GM19438 (cell line): Measurements from ENCODE around the gene NAGA.
"Not testable (repeated sequence)": the region's sequence is repeated elsewhere in the genome, so short reads cannot be mapped to it uniquely, and the experiment has no call there.

ENCODE experiments used
- ATAC-seq: cut with Tn5 transposase; IDR thresholded peaks from one replicate; pipeline ENCODE4 v1.9.1; 2021; ENCODE audit warnings: low read depth; ENCODE audit not compliant: unreplicated experiment

Gene NAGA

DNA sequence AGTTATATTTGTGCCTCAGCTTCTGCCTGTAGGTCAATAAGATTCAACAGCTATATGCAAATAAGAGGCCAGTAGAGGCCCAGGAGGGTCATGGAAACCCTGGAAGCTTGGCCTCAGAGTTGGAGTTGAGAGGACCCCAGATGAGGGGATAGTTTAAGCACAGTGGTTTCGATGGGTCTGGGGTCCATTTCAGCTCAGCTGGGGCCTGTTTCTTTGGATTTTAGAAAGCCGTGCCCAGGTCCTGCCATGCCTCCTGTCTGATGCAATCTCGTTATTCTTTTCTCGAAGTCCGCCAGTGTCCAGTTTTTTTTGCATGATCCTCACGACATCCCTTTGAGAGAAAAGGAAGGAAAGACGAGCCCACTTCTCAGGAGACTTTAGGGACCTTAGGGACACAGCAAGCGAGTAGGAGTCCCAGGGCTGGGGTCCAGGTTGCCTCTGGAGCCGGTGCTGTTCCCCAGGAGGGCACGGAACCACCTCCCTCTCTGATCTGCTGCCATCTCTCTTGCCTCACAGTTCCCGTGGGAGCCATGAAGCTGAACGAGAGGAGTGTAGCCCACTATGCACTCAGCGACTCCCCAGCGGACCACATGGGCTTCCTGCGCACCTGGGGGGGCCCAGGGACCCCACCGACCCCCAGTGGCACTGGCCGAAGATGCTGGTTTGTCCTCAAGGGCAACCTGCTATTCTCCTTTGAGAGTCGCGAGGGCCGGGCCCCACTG is 6.3 kb upstream of the NAGA start:
- ATAC-seq: no peak

DNA sequence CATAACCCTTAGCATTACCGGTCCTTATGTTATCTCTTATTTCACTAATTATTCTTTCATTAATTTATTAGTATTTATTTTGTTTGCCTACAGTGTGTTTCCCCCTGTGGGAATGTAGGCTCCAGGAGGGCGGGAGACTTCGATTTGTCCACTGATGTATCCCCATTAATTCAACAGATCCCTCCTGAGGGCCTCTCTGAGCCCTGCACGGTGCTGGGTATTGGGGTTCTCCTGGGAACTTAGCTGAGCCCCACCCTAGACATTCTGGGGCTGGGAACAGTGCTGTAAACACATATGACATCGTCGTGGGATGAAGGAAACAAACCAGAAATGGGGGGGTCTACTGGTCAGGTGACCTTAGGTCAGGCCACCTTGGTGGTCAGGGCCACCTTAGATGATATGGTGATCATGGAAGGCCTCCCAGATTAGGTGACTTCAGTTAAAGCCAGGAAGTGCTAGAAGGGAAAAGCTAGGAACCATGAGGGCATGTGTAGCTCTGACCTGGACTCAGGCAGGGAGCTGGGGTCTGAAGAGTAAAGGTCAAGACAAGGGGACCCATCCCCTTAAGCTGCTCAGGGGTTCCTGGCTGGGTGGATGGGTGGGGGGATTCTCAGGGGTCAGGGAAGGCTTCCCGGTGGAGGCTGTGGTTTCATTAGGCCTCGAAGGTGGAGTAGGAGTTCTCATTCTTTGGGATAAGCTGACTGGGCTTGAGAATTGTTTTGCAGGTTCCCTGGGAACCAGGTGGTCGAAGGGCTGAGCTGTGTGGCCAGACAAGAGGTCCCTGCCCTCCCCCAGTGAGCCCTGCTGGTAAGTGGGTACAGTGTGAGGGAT is 4.4 kb upstream of the NAGA start:
- no peak for ATAC-seq

DNA sequence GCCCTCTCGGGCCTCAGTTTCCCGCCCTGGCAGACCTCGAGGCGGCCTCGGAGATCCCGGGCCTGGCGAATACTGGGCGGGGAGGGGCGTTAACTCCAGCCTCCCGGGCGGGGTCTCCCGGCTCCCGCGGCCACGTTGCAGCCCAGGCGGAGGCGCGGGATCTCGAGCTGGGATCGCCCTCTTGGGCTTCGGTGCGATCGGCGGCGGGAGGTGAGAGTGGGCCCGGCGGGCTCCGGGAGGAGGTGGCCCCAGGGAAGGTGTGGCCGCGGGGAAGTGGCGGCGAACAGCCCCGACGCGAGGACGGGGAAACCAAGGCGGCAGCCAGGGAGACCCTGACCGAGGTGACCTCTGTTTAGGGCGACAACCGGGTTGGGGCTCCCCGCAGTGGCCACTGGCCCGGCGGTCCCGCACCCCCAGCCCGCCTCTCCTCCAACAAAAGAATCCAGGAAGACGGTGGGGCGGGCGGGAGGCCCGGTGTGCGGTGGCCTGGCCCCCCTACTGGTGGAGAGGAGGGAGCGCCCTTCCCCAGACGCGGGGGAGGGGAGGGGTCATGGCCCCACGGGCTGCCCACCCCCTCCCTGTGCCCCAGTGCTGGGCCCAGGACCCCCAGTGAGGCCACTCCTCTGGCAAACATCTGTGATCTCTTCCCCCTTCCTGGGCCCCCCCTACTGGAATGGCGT is 3.7 kb upstream of the NAGA start, which contains the start of gene PHETA2:
Gene PHETA2 (plus strand): TSS at position 117 of the 680 bp plus-strand sequence. CDS start 3,046 bp downstream, outside the sequence.
- no peak for ATAC-seq

DNA sequence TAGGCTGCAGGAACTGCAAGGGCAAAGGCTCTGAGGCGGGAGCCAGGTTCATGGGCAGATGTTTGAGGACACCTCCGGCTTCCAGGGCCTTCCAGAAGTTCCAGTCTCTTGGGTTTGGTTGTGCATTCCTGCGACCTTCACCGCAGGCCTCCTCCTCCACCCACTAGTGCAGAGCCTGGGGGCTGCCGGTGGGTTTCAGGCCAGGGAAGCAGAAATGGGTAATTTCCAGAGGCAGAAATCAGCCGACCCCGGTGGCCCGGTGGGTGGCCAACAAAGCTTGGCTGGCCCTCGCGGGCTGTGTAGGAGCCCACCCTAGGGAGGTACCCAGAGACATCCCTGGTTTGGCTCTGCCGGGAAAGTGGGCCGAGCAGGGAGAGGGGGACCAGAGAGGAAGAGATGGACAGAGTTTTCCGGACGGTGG is 3.0 kb upstream of the NAGA start:
- no peak for ATAC-seq

DNA sequence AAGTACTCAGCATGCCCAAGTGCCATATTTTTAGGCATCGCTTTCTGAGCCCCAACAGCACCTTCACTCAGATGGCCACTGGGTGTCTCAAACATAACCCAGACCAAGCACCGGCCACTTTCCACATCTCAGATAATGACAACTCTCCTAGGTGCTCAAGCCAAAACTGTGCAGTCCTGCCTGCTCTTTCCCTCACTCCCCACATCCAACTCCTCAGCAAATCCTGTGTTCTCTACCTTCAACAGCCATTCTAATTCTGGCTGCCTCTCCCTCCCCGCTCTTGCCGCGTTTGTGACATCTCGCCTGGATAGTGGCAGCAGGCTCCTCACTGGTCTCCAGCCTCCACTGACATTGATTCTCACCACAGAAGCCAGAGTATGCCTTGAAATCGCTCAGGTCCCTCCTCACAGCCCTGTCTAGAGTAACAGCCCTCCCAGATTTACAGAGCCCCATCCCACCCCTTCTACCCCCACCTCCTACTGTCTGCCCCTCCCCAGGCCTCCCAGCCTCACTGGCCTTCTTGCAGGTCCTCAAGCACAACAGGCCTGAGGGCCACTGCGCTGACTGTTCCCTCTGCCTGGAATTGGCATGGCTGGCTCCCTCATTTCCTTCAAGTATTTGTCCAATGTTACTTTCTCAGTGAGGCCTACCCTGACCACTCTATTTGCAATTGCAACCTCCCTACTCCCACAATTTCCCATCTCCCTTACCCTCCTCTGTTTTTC is 2.2 kb upstream of the NAGA start:
- no peak for ATAC-seq

DNA sequence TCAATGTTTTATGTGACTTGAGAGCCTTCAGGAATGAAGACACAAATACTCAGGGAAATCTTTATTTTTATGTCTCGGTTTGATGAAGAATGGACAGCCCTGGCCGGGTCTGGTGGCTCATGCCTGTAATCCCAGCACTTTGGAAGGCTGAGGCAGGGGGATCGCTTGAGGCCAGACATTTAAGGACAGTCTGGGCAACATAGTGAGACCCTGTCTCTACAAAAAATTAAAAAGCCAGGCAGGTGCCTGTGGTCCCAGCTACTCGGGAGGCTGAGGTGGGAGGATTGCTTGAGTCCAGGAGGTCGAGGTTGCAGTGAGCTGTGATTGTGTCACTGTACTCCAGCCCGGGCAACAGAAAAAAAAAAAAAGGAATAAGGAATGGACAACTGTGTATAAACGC is 896 bp upstream of the NAGA start:
- not testable (repeated sequence) for ATAC-seq

DNA sequence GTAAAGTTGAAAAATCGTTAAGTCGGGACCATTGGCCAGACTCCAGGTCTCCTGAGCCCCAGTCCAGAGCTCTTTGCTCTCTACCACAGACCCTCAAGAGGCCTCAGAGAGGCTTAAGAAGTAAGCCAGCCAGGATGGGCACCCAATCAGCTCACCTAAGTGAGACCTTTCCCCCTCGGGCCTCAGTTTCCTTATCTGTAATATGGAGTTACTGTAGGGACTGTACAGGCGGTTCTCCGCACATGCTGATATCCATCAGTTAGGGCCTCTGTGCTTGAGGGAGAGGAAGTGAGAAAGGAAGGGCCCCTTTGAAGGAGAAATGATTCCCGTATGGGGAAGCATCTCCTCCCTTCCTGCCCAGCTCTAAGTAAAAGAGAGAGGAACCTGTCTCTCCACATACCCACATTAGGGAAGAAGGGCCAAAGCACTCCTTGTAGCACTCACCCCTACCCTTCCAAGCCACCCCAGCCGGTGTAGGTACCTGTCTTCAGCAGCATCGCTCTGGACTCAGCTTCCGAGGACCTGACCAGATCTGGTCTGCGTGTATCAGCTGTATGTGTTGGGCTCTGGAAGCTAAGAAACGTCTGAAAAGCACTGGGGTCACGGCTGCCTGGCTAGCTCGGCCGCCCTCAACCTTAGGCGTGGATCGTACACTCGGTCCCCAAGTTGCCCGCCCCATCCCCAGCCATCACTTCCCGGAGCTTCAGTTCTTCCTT is 653 bp downstream of the NAGA start:
- peak; percentile 14 for ATAC-seq

DNA sequence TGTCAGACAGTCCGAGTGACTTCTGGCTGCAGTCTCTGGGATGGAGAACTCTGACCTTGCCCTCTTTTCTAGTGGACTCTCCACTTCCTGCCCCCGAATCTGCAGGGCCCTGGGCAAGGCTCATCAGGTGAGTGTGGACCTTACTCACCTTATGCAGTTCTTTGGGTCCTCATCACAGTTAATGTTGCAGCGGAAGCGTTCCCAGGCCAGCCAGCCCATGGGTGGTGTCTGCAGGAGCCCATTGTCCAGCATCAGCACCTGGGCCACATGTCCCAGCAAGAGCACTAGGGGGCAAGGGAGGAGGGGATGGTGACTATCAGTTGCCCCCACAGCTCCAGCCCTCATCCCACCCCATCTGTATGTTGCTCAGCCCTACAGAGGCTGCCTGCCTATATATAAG is 2.3 kb downstream of the NAGA start:
- no peak for ATAC-seq

DNA sequence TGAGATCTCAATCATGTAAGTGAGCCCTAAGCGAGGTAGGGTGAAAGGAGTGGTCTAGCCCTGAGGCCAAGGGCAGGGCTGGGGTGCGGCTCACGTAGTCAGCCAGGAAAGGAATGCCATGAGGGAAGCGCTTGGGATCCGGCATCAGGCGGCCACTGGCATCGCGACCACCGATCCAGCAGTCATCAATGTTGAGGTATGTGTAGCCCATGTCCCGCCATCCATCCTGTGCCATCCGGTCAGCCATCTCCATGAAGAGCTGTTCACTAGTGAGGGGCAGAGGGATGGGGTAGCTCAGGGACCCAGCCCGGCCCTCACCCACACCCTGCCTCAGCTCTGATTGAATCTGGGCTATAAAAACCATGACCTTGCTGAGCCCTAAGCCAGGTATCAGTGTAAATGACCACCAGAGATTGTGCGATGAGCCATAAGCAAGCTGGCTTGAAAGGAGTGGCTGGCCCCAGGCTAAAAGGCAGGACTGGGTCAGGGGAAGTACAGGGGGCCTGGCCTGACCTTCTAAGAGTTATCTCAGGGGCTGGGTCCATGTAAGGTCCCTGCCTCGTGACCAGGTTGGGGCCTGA is 2.9 kb downstream of the NAGA start:
- ATAC-seq: no peak

DNA sequence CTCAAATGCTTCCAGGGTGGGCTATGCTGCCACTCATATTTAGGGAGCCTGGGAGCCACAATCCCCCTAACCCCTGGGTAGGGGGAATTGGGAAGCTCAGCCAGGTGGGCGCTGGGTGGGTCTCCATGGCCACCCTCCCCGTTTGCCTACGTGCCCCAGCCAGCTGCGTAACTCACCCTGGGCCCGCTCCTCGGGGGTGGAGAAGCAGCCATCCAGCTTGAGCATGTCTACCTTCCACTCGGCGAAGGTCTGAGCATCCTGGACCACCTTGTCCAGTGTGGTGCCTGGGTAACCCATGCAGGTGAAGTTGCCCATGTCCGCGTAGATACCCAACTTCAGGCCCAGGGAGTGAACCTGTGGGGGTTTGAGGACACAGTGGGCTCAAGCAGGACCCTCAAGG is 3.7 kb downstream of the NAGA start:
- no peak for ATAC-seq

DNA sequence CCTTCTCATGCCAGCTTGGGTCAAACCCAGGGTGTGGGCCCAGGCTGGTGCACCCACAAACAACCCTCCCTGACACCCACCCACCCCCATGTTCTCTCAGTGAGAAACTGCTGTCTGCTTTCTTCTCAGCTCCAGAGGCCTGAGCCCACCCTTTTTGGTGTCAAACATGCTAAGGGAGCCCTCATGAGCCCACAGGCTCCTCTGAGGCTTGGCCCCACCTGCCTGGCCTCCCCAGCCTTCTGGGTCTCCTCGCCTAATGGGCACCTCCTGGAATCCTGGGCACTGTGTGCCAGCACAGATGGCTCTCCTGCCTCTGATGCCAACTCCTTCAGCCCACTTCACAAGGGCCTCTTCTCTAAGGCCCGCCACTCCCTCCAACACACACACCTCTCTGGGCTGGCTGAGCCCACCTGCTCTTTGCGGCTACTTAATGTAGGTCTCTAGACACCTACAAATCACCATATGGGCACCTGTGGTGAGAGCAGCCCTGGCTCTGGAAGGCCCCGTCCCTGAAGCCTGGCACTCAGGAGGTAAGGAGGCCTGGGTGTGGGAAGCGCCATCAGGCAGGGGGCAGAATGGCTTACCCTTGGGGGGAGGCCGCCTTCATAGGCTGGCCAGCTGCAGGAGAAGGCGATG is 4.4 kb downstream of the NAGA start:
- no peak for ATAC-seq

DNA sequence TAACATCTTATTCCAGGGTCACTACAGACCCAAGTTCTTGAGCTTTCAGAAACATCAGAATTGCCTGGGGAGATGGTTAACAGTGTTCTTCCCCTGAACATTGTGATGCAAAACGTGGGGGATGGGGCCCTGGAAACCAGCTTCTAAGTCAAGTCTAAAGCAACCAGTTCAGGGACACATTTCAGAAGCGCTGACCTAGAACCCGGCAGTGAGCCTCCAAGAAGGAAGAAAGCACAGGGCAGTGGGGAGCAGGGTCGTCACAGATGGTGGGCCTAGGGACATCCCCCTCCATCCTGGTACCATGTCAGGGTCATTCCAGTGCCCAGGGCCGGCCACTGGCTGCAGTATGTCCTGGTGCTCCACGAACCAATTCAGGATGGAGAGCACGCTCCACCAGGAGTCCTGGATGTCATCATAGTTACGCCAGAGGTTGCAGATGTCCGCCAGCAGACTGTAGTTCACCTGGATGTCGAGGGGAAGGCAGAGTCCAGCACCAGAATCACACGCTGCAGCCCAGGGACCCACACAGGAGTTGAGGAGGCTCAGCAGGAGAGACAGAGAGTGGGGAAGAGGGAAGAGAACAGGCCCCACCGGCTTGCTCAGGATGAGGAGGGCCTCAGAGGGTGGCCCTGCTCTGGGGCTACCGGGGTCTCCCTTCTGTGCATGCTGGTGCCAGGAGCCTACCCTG is 5.0 kb downstream of the NAGA start:
- ATAC-seq: no peak

DNA sequence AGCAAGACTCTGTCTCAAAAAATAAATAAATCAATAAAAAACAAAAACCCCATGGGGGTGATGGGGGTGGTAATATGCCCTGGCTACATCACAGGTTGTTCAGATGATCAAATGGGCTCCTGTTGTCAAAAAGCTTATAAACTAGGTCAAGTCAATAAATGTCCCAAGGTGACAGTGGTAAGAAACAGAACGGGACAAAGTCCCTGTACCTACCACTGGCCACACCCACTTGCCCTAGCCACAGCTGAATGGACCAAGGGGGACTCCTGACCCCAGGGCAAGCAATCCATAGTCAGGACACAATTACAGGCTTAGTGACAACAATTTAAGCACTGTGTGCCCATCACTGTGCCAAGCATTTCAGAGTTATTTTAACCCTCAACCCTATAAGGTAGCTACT is 6.0 kb downstream of the NAGA start:
- no peak for ATAC-seq

DNA sequence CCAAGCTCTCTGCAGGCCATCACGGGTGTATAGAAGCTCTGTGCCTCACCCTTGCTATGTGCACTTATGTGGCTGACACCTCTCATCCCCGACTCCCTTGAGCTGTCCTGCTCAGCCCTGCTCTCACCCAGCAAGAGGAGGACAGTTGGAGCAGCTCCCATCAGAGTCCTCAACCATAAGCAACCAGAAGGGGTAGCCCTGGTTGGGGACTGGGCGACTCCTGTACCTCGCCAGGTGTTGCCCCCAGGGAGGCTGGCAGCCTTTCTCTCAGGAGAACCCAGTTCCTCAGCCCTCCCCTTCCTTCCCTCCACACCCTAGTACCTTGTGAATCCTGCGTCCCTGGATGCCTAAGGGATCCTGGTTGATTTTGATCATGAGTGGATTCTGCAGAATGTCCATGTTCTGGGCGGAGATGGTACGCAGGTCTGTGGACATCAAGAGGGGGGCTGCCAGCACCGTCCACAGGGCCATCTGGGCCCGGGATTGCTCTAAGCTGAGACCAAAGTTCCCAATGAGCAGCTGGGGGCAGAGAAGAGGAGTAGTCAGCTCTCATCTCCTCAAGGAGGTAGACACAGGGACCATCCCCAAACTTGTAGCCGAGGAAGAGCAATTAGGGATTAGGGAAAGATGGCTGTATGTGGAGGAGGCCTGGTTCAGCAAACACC is 8.0 kb downstream of the NAGA start:
- ATAC-seq: no peak

DNA sequence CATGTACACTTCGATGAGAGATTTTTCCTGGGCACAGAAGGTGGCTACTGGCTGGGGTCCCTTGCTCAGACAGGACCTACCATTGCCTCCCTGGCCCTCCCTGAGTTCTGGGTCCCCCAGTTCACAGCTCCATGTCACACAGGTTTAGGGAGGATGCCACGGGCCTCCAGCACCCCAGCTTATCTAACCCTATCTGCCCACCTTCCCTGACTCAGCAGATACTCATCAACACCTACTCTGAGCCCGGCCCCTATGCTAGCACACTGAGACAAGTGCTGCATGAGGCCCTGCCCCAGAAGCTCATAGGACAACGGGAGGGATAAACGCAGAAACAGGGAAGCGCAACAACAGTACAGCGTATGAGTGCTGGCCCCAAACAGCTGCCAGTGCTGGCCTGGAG is 9.6 kb downstream of the NAGA start:
- ATAC-seq: no peak

DNA sequence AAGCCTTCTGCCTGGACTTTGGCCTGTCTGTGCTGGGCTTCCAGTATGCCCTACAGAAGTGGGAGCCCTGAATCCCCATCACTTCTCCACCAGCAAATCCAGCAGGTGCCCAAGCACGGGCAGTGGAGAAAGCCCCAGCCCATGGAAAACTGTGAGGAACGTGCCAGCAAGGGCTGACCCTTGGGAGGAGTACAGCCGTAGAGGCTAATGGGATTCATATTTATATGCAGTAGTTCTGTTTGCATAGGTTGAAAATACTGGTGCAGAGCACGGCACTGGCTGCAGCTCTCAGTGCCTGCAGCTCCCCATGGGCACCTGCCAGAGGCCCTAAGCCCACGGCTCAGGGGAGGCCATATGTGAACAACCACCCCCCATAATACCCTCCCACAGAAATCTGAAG is 10.1 kb downstream of the NAGA start:
- no peak for ATAC-seq

DNA sequence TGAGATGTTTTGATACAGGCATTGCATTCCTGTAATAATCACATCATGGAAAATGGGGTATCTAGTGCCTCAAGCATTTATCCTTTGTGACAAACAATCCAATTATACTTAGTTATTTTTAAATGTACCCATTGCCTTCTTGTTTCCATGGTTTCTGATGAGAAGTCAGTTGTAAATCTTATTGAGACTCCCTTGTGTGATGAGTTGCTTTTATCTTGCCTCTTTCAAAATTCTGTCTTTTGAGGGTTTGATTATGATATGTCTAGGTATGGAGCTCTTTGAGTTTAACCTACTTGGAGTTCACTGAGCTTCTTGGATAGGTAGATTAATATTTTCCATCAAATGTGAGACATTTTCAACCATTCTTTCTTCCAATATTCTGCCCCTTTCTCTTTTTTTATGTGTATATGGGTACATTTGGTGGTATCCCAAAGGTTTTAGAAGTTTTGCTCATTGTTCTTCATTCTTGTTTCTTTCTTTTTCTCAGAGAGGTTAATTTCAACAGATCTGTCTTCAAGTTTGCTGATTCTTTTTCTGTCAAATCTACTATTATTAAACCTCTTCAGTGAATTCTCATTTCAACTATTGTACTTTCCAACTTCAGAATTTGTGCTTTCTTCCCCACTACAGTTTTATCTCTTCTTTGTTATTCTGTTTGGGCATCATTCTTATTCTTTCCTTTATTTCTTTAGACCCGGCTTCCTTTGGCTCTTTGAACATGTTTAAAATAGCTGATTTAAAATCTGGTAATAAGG is 13.7 kb downstream of the NAGA start:
- ATAC-seq: no peak
